ENCODE results near the gene NOVA2. TPM values are rescaled to one million over a fixed set of nuclear protein-coding genes. Genes with fewer than 3 reads are reported as not detected.

The NOVA2 gene
- total RNA-seq, 1 donor from 2014 or later, result 7.0 TPM

- DNase-seq, result peak; percentile 40
These were observed 27.0 kb upstream of the NOVA2 start for GRCh38 chr19:46000491-46001246.

- DNase-seq, result peak; percentile 40
These were observed 26.0 kb upstream of the NOVA2 start for GRCh38 chr19:45999653-46000121.

- DNase-seq, result no peak
These were observed 25.2 kb upstream of the NOVA2 start for GRCh38 chr19:45998834-45999233.

- DNase-seq, result no peak
These were observed 23.3 kb upstream of the NOVA2 start for GRCh38 chr19:45996933-45997332.

GRCh38 chr19:45995715-45996385 lies 22.2 kb upstream of the NOVA2 start:
- peak; percentile 33 for DNase-seq

- peak; percentile 99 for DNase-seq
These were observed 21.5 kb upstream of the NOVA2 start, which contains the start of gene CCDC61 for GRCh38 chr19:45994998-45995714. TSS of gene CCDC61 (plus strand) at chr19:45995467. CDS start at chr19:46003019, 7,552 bp downstream.

GRCh38 chr19:45994456-45994997 lies 20.9 kb upstream of the NOVA2 start:
- DNase-seq, result no peak

GRCh38 chr19:45990113-45990728 lies 16.6 kb upstream of the NOVA2 start:
- no peak for DNase-seq

GRCh38 chr19:45985321-45985720 lies 11.7 kb upstream of the NOVA2 start:
- DNase-seq, result no peak

- DNase-seq, result no peak
These were observed 7.7 kb upstream of the NOVA2 start for GRCh38 chr19:45981350-45981749.

GRCh38 chr19:45978156-45978555 lies 4.5 kb upstream of the NOVA2 start:
- DNase-seq, result no peak

- DNase-seq, result no peak
These were observed 2.5 kb upstream of the NOVA2 start for GRCh38 chr19:45976178-45976577.

GRCh38 chr19:45975306-45976070 lies 1.8 kb upstream of the NOVA2 start:
- DNase-seq, result no peak

- DNase-seq, result no peak
These were observed 621 bp downstream of the NOVA2 start for GRCh38 chr19:45972947-45973540.

- DNase-seq, result no peak
These were observed 1.4 kb downstream of the NOVA2 start for GRCh38 chr19:45972081-45972946.

- DNase-seq, result no peak
These were observed 2.3 kb downstream of the NOVA2 start for GRCh38 chr19:45971260-45971902.

- no peak for DNase-seq
These were observed 4.0 kb downstream of the NOVA2 start for GRCh38 chr19:45969676-45970075.

GRCh38 chr19:45968626-45969025 lies 5.0 kb downstream of the NOVA2 start:
- DNase-seq, result no peak

- no peak for DNase-seq
These were observed 6.4 kb downstream of the NOVA2 start for GRCh38 chr19:45967246-45967645.

GRCh38 chr19:45962021-45962420 lies 11.6 kb downstream of the NOVA2 start:
- DNase-seq, result no peak
